ENCODE results near the gene MAG. TPM values are rescaled to one million over a fixed set of nuclear protein-coding genes. Genes with fewer than 3 reads are reported as not detected.

The MAG gene
- total RNA-seq, 1 donor from 2014 or later: 0.69 TPM

GRCh38 chr19:35299523-35300338, 7.8 kb downstream of the MAG start:
- no peak for DNase-seq

GRCh38 chr19:35300339-35300649, 8.3 kb downstream of the MAG start:
- no peak for DNase-seq

GRCh38 chr19:35301961-35302360, 10.0 kb downstream of the MAG start:
- DNase-seq: no peak

GRCh38 chr19:35302446-35302845, 10.5 kb downstream of the MAG start:
- no peak for DNase-seq

GRCh38 chr19:35303357-35303915, 11.5 kb downstream of the MAG start:
- DNase-seq: no peak

GRCh38 chr19:35304036-35304435, 12.1 kb downstream of the MAG start:
- DNase-seq: no peak

GRCh38 chr19:35305181-35305580, 13.2 kb downstream of the MAG start:
- no peak for DNase-seq

GRCh38 chr19:35306473-35307246, 14.7 kb downstream of the MAG start:
- no peak for DNase-seq

GRCh38 chr19:35307931-35308330, 16.0 kb downstream of the MAG start:
- peak; percentile 12 for DNase-seq

- no peak for DNase-seq
Observed at GRCh38 chr19:35308910-35309309, 16.9 kb downstream of the MAG start.

GRCh38 chr19:35309481-35310279, 17.7 kb downstream of the MAG start:
- DNase-seq: peak; percentile 6

- no peak for DNase-seq
Observed at GRCh38 chr19:35310331-35310730, 18.4 kb downstream of the MAG start.

- no peak for DNase-seq
Observed at GRCh38 chr19:35310811-35311465, 19.0 kb downstream of the MAG start.

GRCh38 chr19:35311901-35312665, 20.1 kb downstream of the MAG start:
- DNase-seq: no peak

GRCh38 chr19:35313587-35313986, 21.6 kb downstream of the MAG start:
- DNase-seq: no peak

- DNase-seq: no peak
Observed at GRCh38 chr19:35314031-35314430, 22.1 kb downstream of the MAG start.

GRCh38 chr19:35314858-35315470, 23.0 kb downstream of the MAG start:
- DNase-seq: no peak

GRCh38 chr19:35315883-35316282, 23.9 kb downstream of the MAG start:
- no peak for DNase-seq

- no peak for DNase-seq
Observed at GRCh38 chr19:35316560-35316959, 24.6 kb downstream of the MAG start.

GRCh38 chr19:35317464-35318043, 25.6 kb downstream of the MAG start:
- DNase-seq: no peak
